GM19240 (cell line): ENCODE results near the gene FGF14.

ENCODE experiments used
- DNase-seq: peaks from one replicate; pipeline ENCODE4 v3.0.0; 2011; ENCODE audit warnings: low spot score; ENCODE audit not compliant: insufficient read length

The FGF14 gene

DNA sequence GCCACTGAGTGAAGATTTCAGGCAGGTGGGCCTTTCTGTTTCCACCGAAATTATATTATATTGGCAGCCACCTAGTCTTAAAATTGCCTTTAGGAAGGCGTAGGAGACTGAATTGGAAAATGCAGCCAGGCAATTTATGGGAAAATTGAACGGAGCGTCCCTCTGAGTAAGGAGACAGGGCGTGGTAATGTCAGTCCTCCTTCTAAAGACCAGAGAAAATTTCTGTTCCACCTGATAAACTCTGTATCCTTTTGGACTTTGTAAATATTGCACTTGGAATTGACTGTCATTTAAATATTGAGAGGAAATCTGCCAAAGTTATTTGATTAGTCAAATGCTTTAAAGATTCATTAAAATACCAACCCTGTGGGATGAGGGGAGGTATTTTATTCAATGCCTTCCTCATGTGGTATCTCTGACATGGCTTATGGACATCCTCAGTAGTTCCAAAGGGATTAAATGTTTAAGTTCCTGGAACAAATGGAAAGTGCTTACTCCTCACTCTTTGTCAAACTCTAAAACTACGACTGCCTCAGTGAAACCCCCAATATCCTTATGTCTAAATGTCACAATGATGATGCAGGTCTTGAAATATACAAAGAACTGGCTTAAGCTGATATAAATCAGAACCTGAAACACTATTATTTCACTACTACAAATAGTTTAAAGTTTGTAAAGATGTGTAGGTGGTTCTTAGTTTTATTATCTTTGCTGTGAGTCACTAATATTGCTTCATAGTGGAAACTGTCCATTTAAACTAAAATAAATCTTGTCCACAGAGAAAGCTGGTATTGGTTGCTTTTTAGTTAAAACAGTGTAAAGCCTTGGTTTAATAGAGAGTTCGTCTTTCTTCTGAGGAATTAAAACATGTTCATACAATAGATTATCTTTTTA, 203.2 kb downstream of the FGF14 start:
- DNase-seq = no peak

DNA sequence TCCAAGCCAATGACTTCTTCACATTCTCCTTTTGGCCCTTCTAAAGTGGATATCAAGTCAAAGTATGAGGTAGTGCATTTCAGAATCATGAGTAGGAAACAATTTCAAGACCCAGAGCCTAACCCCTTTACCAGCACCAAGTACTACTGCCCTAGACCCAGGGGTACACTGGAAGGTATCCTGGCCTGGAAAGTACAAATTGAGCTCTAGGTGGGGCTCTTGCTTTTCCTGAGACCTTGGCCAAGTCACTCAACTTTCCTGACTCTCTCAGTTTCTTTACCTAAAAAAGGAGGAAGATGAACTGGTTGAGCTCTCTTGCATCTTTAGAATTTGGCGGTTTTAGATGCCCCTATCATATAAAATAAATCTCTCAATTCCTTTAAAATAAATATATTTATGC, 204.7 kb downstream of the FGF14 start:
- no peak for DNase-seq

- no peak for DNase-seq
Measured at GRCh38 chr13:102195566-102196462, 206.0 kb downstream of the FGF14 start.

GRCh38 chr13:102192858-102193257, 209.0 kb downstream of the FGF14 start:
- DNase-seq = no peak

DNA sequence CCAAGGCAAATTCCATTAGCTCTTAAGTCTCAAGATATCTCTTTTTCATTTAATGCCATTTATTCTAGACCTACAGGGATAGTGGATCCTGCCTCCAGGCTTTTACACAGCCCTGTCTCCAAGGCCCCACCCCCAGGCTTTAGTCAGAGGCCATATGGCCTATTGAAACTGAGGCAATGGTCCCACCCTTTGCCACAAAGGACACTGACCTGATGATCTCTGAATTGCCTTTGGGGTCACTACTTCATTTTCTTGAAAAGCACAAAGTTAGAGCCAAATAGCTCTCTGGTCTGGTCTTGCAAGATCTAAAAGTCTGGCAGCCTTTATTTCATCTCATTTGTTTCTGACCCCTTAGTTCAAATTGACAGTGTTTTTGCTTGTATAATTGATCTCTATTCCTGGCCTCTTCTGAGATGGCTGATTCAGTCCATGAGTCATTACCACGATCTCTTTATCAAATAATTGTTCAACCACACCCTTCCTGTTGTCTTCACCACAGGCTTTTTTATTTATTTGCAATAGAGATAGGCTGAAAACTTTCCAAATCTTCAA, 209.8 kb downstream of the FGF14 start:
- DNase-seq = no peak

DNA sequence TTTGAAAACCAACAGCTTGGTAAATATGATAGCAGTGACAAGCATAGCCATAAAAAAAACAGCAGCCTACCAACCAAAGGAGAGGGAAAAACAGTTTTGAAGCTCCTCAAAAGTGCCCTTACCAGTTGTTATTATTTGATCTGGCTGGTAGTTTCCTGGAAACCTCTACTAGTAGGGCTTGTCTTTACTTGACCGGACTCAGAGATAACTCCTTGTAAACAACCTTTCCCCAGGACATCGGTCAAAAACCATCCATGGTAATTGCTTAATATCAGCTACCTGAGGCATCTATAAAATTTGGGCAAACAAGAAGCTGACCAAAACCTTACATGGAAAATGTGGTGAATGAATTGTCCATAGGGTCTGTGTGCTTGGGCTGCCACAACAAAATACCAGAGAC, 210.9 kb downstream of the FGF14 start:
- no peak for DNase-seq

GRCh38 chr13:102187313-102187712, 214.5 kb downstream of the FGF14 start:
- no peak for DNase-seq

- DNase-seq = no peak
Measured at GRCh38 chr13:102185375-102185984, 216.4 kb downstream of the FGF14 start.

- DNase-seq = no peak
Measured at GRCh38 chr13:102183509-102184182, 218.2 kb downstream of the FGF14 start.

GRCh38 chr13:102182170-102182569, 219.7 kb downstream of the FGF14 start:
- DNase-seq = no peak

- DNase-seq = no peak
Measured at GRCh38 chr13:102177431-102177830, 224.4 kb downstream of the FGF14 start.

- DNase-seq = no peak
Measured at GRCh38 chr13:102176846-102177245, 225.0 kb downstream of the FGF14 start.

- no peak for DNase-seq
Measured at GRCh38 chr13:102172406-102172805, 229.4 kb downstream of the FGF14 start.

GRCh38 chr13:102170305-102170704, 231.5 kb downstream of the FGF14 start:
- no peak for DNase-seq

DNA sequence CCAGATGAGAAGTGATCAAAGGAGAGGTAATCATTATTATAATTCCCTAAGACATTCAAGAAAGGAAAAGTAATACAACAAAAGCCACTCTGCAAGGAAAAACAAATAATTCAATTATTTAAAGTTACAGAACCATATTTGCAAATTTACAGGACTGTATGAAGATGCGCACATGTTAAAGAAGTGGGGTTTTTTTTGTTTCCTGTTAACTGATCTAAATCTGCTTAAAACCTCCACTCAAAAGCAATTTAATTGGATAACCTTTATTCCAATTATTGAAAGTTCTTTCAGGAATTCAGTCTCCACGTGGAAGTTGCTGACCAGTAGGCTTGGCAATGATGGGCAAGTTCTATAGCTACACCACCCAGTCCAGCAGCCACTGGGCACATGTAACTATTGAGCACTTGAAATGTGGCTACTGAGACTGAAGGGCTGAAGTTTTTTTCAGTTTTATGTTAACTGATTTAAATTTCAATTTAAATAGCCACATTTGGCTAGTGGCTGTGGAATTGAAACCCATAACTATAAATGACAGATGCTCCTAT, 232.3 kb downstream of the FGF14 start:
- DNase-seq = no peak

DNA sequence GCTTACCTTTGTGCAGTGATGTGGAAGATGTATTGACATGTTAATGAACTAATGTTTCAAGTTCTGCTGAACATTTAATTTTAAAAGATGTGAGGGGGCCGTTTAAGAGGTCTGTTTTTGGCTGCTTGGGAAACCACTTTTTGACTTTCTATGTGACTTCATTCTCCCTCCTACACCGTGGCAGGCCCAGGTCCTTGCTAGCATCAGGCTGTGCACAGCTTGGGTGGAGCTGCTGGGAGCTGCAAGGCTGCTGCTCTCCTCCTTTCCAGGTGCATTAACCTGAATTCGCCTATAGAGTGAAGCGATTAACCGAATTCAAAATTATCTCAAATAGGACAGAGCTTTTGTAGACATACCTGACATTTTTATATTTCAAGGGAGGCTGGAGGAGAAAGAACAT, 249.1 kb downstream of the FGF14 start:
- no peak for DNase-seq

DNA sequence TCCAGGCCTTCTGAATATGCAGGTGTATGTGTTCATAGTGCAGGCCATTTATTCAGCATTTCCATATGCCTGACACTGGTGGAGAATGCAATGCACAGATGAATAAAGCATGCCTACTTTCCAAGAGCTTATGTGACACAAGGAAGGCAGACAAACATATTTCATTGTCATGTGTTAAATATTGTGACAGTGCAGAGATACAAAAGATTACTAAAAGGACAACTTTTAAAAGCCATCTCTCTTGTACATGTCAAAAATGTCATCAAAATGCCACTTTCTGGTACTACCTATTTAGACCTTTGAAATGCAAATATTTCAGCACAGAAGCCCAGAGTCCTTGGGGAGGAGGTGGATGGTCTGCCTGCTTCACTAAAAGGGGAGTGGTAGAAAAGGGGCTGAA, 254.5 kb downstream of the FGF14 start:
- no peak for DNase-seq

DNA sequence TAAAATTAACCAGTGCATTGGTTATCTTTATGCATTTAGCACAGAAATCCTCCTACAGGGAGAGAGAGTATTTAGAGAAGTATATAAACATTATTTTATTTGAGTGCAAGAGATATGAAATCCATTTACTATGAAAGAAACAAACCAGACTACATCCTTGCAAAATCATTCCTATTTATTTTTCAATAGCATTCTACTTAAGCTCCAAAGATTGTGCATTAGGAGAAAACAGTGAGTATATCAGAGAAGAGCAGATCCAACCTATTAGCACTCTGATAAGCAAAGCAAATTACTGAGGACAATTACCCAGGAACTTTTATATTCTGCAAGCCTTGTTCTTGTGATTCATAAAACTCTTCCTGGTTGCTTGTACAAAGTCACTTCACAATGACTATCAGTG, 256.1 kb downstream of the FGF14 start:
- no peak for DNase-seq

DNA sequence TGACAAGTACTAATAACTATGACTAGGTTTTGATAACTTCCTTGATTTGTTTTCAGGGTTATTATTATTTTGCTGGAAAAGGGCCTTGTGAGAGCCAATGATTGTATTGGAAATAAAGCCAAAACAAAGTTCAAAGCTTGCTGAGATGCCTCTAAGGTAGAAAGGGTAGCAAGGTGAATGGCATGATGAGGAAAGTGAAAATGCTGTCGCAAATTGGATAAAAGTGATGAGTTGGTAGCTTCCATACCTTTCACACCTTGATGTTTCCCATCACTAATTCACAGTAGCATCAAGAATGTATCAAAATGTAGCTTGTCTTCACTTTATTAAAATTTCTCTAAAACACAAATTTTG, 259.4 kb downstream of the FGF14 start:
- DNase-seq = no peak

- no peak for DNase-seq
Measured at GRCh38 chr13:102141625-102142472, 260.0 kb downstream of the FGF14 start.
